HG02943 (cell line): ENCODE data around the gene LRP1B.

ENCODE experiments used
- ATAC-seq: cut with Tn5 transposase; IDR thresholded peaks from one replicate; pipeline ENCODE4 v1.9.1; 2021; ENCODE audit warnings: mild to moderate bottlenecking, low read depth, moderate library complexity; ENCODE audit not compliant: unreplicated experiment

Gene LRP1B

GRCh38 chr2:141704541-141704940 lies 426.3 kb downstream of the LRP1B start:
- ATAC-seq = no peak

GRCh38 chr2:141703501-141703900 lies 427.3 kb downstream of the LRP1B start:
- ATAC-seq = no peak

- ATAC-seq = no peak
Measured at GRCh38 chr2:141701618-141702017, 429.2 kb downstream of the LRP1B start.

- no peak for ATAC-seq
Measured at GRCh38 chr2:141699573-141699972, 431.2 kb downstream of the LRP1B start.

GRCh38 chr2:141698500-141698899 lies 432.3 kb downstream of the LRP1B start:
- ATAC-seq = no peak

- no peak for ATAC-seq
Measured at GRCh38 chr2:141697035-141697434, 433.8 kb downstream of the LRP1B start.

- no peak for ATAC-seq
Measured at GRCh38 chr2:141694180-141694579, 436.6 kb downstream of the LRP1B start.

GRCh38 chr2:141692829-141693228 lies 438.0 kb downstream of the LRP1B start:
- ATAC-seq = no peak

GRCh38 chr2:141676139-141676538 lies 454.7 kb downstream of the LRP1B start:
- no peak for ATAC-seq

GRCh38 chr2:141666191-141666590 lies 464.6 kb downstream of the LRP1B start:
- ATAC-seq = no peak

GRCh38 chr2:141660232-141660631 lies 470.6 kb downstream of the LRP1B start:
- no peak for ATAC-seq

- ATAC-seq = no peak
Measured at GRCh38 chr2:141654311-141654710, 476.5 kb downstream of the LRP1B start.

GRCh38 chr2:141653184-141653583 lies 477.6 kb downstream of the LRP1B start:
- no peak for ATAC-seq

- ATAC-seq = no peak
Measured at GRCh38 chr2:141652308-141652707, 478.5 kb downstream of the LRP1B start.

GRCh38 chr2:141647353-141647752 lies 483.5 kb downstream of the LRP1B start:
- ATAC-seq = no peak

- ATAC-seq = no peak
Measured at GRCh38 chr2:141641462-141641861, 489.4 kb downstream of the LRP1B start.

- ATAC-seq = no peak
Measured at GRCh38 chr2:141639809-141640208, 491.0 kb downstream of the LRP1B start.

- ATAC-seq = no peak
Measured at GRCh38 chr2:141633132-141633531, 497.7 kb downstream of the LRP1B start.

- ATAC-seq = no peak
Measured at GRCh38 chr2:141630407-141630930, 500.3 kb downstream of the LRP1B start.

GRCh38 chr2:141620372-141620771 lies 510.4 kb downstream of the LRP1B start:
- no peak for ATAC-seq

- no peak for ATAC-seq
Measured at GRCh38 chr2:141618457-141618856, 512.4 kb downstream of the LRP1B start.

- ATAC-seq = no peak
Measured at GRCh38 chr2:141611981-141612380, 518.8 kb downstream of the LRP1B start.

- no peak for ATAC-seq
Measured at GRCh38 chr2:141611176-141611571, 519.6 kb downstream of the LRP1B start.
